Measurements from ENCODE around the gene WBP1.

Gene WBP1

GRCh38 chr2:74472945-74473258 is 14.7 kb downstream of the WBP1 start (continued):
- TF ChIP-seq TSHZ2 (CRISPR knock-in tag; IDR thresholded peaks at IDR 0.05) (no peak), ZFP30 (CRISPR knock-in tag; IDR thresholded peaks at IDR 0.05) (no peak), POU6F1 (CRISPR knock-in tag; IDR thresholded peaks at IDR 0.05; ENCODE audit: borderline replicate concordance, low read depth) (no peak), TCF4 (CRISPR knock-in tag; IDR thresholded peaks at IDR 0.05; ENCODE audit: borderline replicate concordance) (no peak), ZNF565 (CRISPR knock-in tag; conservative IDR thresholded peaks at IDR 0.05; ENCODE audit: low read depth) (no peak), GLIS3 (CRISPR knock-in tag; IDR thresholded peaks at IDR 0.05) (no peak), ESRRG (CRISPR knock-in tag; IDR thresholded peaks at IDR 0.05) (no peak), ZFP3 (CRISPR knock-in tag; IDR thresholded peaks at IDR 0.05) (no peak), SNAI2 (CRISPR knock-in tag; IDR thresholded peaks at IDR 0.05) (no peak), ISL1 (CRISPR knock-in tag; IDR thresholded peaks at IDR 0.05) (no peak), CSDC2 (CRISPR knock-in tag; IDR thresholded peaks at IDR 0.05) (no peak)

GRCh38 chr2:74474481-74474880 is 16.2 kb downstream of the WBP1 start:
- ATAC-seq, result no peak
- TF ChIP-seq ZFP3 (CRISPR knock-in tag; IDR thresholded peaks at IDR 0.05) (no peak), ZFP30 (CRISPR knock-in tag; IDR thresholded peaks at IDR 0.05) (no peak), RARB (CRISPR knock-in tag; IDR thresholded peaks at IDR 0.05) (no peak), ARNTL (CRISPR knock-in tag; IDR thresholded peaks at IDR 0.05; ENCODE audit: borderline replicate concordance, low read depth) (no peak), ZNF565 (CRISPR knock-in tag; conservative IDR thresholded peaks at IDR 0.05; ENCODE audit: low read depth) (no peak), OSR1 (CRISPR knock-in tag; IDR thresholded peaks at IDR 0.05) (no peak), TOX (CRISPR knock-in tag; IDR thresholded peaks at IDR 0.05; ENCODE audit: borderline replicate concordance) (no peak), CSRNP3 (CRISPR knock-in tag; IDR thresholded peaks at IDR 0.05) (no peak), PPARA (CRISPR knock-in tag; IDR thresholded peaks at IDR 0.05; ENCODE audit: borderline replicate concordance) (no peak), ESRRG (CRISPR knock-in tag; IDR thresholded peaks at IDR 0.05) (no peak), BACH2 (CRISPR knock-in tag; IDR thresholded peaks at IDR 0.05; ENCODE audit: borderline replicate concordance) (no peak), TSHZ2 (CRISPR knock-in tag; IDR thresholded peaks at IDR 0.05) (no peak), SNAI2 (CRISPR knock-in tag; IDR thresholded peaks at IDR 0.05) (no peak), GLIS3 (CRISPR knock-in tag; IDR thresholded peaks at IDR 0.05) (no peak), CSDC2 (CRISPR knock-in tag; IDR thresholded peaks at IDR 0.05) (no peak), ZNF8 (CRISPR knock-in tag; IDR thresholded peaks at IDR 0.05) (no peak), ISL1 (CRISPR knock-in tag; IDR thresholded peaks at IDR 0.05) (no peak)
- TF ChIP-seq, protein P1, sequence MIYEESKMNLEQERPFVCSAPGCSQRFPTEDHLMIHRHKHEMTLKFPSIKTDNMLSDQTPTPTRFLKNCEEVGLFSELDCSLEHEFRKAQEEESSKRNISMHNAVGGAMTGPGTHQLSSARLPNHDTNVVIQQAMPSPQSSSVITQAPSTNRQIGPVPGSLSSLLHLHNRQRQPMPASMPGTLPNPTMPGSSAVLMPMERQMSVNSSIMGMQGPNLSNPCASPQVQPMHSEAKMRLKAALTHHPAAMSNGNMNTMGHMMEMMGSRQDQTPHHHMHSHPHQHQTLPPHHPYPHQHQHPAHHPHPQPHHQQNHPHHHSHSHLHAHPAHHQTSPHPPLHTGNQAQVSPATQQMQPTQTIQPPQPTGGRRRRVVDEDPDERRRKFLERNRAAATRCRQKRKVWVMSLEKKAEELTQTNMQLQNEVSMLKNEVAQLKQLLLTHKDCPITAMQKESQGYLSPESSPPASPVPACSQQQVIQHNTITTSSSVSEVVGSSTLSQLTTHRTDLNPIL (CRISPR knock-in tag; IDR thresholded peaks at IDR 0.05; ENCODE audit: low read depth), result no peak

DNA sequence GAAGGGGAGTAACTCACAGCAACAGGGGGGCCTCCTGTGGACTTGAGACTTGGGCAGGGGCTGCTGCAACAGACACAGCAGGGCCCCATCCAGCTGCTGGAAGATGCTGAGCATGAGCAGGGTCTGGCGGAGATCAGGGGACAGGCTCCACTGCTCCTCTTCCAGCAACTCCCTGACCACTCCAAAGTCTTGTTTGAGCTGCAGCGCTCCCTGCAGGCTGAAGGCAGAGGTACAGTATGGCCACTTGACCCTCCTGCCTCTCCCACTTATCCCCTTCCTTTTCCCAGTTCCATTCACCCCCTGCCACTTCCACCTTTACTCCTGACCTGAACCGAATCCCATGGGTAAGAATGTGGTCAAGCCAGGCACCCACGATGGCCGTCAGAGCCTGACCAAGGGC is 16.7 kb downstream of the WBP1 start:
- no peak for ATAC-seq
- TF ChIP-seq ZFP30 (CRISPR knock-in tag; IDR thresholded peaks at IDR 0.05) (no peak), ZNF565 (CRISPR knock-in tag; conservative IDR thresholded peaks at IDR 0.05; ENCODE audit: low read depth) (no peak), ESRRG (CRISPR knock-in tag; IDR thresholded peaks at IDR 0.05) (no peak), SNAI2 (CRISPR knock-in tag; IDR thresholded peaks at IDR 0.05) (no peak), ZNF8 (CRISPR knock-in tag; IDR thresholded peaks at IDR 0.05) (no peak), CSRNP3 (CRISPR knock-in tag; IDR thresholded peaks at IDR 0.05) (no peak), PATZ1 (CRISPR knock-in tag; IDR thresholded peaks at IDR 0.05; ENCODE audit: borderline replicate concordance) (no peak), BACH2 (CRISPR knock-in tag; IDR thresholded peaks at IDR 0.05; ENCODE audit: borderline replicate concordance) (no peak)
